Hematopoietic multipotent progenitor cell treated with erythropoietin and hydrocortisone succinate and interleukin-3 and kit ligand, for 6 days (in vitro differentiated cells): ENCODE results near the gene TRIM72.

ENCODE experiments used
- DNase-seq: peaks from one replicate; pipeline ENCODE4 v3.0.0-alpha.2; 2015

TRIM72 gene

GRCh38 chr16:31213877-31214707 is at the start of gene TRIM72:
TSS of gene TRIM72 (plus strand) at chr16:31214119. CDS start at chr16:31214739, 620 bp downstream.
- no peak for DNase-seq

GRCh38 chr16:31167315-31167714 is 46.6 kb upstream of the TRIM72 start:
- DNase-seq = no peak

- DNase-seq = no peak
These were observed 45.1 kb upstream of the TRIM72 start for GRCh38 chr16:31168848-31169247.

- peak; percentile 41 for DNase-seq
These were observed 43.9 kb upstream of the TRIM72 start for GRCh38 chr16:31170048-31170447.

GRCh38 chr16:31177136-31177535 is 36.8 kb upstream of the TRIM72 start:
- peak; percentile 67 for DNase-seq

- DNase-seq = no peak
These were observed 34.6 kb upstream of the TRIM72 start for GRCh38 chr16:31179219-31179746.

- peak; percentile 95 for DNase-seq
These were observed 34.0 kb upstream of the TRIM72 start, which contains the start of gene FUS for GRCh38 chr16:31179747-31180459. TSS of gene FUS (plus strand) at chr16:31180139. CDS start at chr16:31180215, 76 bp downstream.

GRCh38 chr16:31181102-31181830 is 32.7 kb upstream of the TRIM72 start:
- peak; percentile 66 for DNase-seq

GRCh38 chr16:31182391-31182790 is 31.5 kb upstream of the TRIM72 start:
- DNase-seq = no peak

- DNase-seq = no peak
These were observed 30.2 kb upstream of the TRIM72 start for GRCh38 chr16:31183432-31184428.

GRCh38 chr16:31184888-31185287 is 29.0 kb upstream of the TRIM72 start:
- DNase-seq = no peak

- no peak for DNase-seq
These were observed 28.6 kb upstream of the TRIM72 start for GRCh38 chr16:31185339-31185738.

GRCh38 chr16:31186176-31186575 is 27.7 kb upstream of the TRIM72 start:
- no peak for DNase-seq

- no peak for DNase-seq
These were observed 26.8 kb upstream of the TRIM72 start for GRCh38 chr16:31186930-31187807.

GRCh38 chr16:31187808-31188189 is 26.1 kb upstream of the TRIM72 start:
- no peak for DNase-seq

- no peak for DNase-seq
These were observed 25.2 kb upstream of the TRIM72 start for GRCh38 chr16:31188450-31189411.

GRCh38 chr16:31189412-31189778 is 24.5 kb upstream of the TRIM72 start:
- no peak for DNase-seq

- DNase-seq = no peak
These were observed 23.9 kb upstream of the TRIM72 start for GRCh38 chr16:31190061-31190460.

GRCh38 chr16:31190818-31191444 is 23.0 kb upstream of the TRIM72 start:
- no peak for DNase-seq
